ENCODE data around the gene BSND.

GRCh38 chr1:54953846-54954245 is 44.9 kb upstream of the BSND start:
- TF ChIP-seq CTCF (IDR thresholded peaks at IDR 0.05), result no peak
- no peak for TF ChIP-seq POLR2AphosphoS5 (IDR thresholded peaks at IDR 0.05)
- TF ChIP-seq EP300 (IDR thresholded peaks at IDR 0.05), result no peak

Measured in stomach (tissue), 4 donors.